NCI-H1048 (cell line): ENCODE results near the gene SETD2.
"Not testable (repeated sequence)": the region's sequence is repeated elsewhere in the genome, so short reads cannot be mapped to it uniquely, and the experiment has no call there.

Experiments
- DNase-seq: peaks from one replicate; lab custom pipeline; 2025; lab: John Stamatoyannopoulos, UW

SETD2 gene

GRCh38 chr3:47102081-47102600 lies 61.8 kb downstream of the SETD2 start:
- no peak for DNase-seq

GRCh38 chr3:47098910-47099309 lies 65.0 kb downstream of the SETD2 start:
- DNase-seq: no peak

GRCh38 chr3:47097864-47098263 lies 66.0 kb downstream of the SETD2 start:
- DNase-seq: no peak

GRCh38 chr3:47096959-47097358 lies 67.0 kb downstream of the SETD2 start:
- no peak for DNase-seq

- no peak for DNase-seq
These were observed 71.8 kb downstream of the SETD2 start for GRCh38 chr3:47092090-47092489.

- no peak for DNase-seq
These were observed 74.3 kb downstream of the SETD2 start for GRCh38 chr3:47089630-47090029.

GRCh38 chr3:47086071-47086470 lies 77.8 kb downstream of the SETD2 start:
- no peak for DNase-seq

GRCh38 chr3:47083786-47084185 lies 80.1 kb downstream of the SETD2 start:
- no peak for DNase-seq

- no peak for DNase-seq
These were observed 81.4 kb downstream of the SETD2 start for GRCh38 chr3:47082519-47082918.

GRCh38 chr3:47079432-47079831 lies 84.5 kb downstream of the SETD2 start:
- no peak for DNase-seq

GRCh38 chr3:47073685-47074084 lies 90.2 kb downstream of the SETD2 start:
- DNase-seq: no peak

- no peak for DNase-seq
These were observed 93.1 kb downstream of the SETD2 start for GRCh38 chr3:47070770-47071169.

GRCh38 chr3:47066259-47066658 lies 97.7 kb downstream of the SETD2 start:
- not testable (repeated sequence) for DNase-seq

GRCh38 chr3:47065681-47066080 lies 98.2 kb downstream of the SETD2 start:
- DNase-seq: no peak

- no peak for DNase-seq
These were observed 98.9 kb downstream of the SETD2 start for GRCh38 chr3:47065058-47065457.

- DNase-seq: no peak
These were observed 106.7 kb downstream of the SETD2 start for GRCh38 chr3:47057212-47057671.

GRCh38 chr3:47056705-47057104 lies 107.2 kb downstream of the SETD2 start:
- no peak for DNase-seq

GRCh38 chr3:47054412-47054811 lies 109.5 kb downstream of the SETD2 start:
- no peak for DNase-seq

GRCh38 chr3:47047673-47048072 lies 116.2 kb downstream of the SETD2 start:
- no peak for DNase-seq

- DNase-seq: no peak
These were observed 116.8 kb downstream of the SETD2 start for GRCh38 chr3:47047069-47047468.

- no peak for DNase-seq
These were observed 121.6 kb downstream of the SETD2 start for GRCh38 chr3:47042231-47042791.

GRCh38 chr3:47041114-47041513 lies 122.8 kb downstream of the SETD2 start:
- no peak for DNase-seq

- not testable (repeated sequence) for DNase-seq
These were observed 126.6 kb downstream of the SETD2 start for GRCh38 chr3:47037302-47037701.

- no peak for DNase-seq
These were observed 127.8 kb downstream of the SETD2 start for GRCh38 chr3:47036145-47036544.
